ENCODE measurements around the gene TBRG4. TPM values are rescaled to one million over a fixed set of nuclear protein-coding genes. Genes with fewer than 3 reads are reported as not detected.

The TBRG4 gene
- total RNA-seq, 4 donors from 2014 or later: 45.7 to 60.1 (median 53.7) TPM

DNA sequence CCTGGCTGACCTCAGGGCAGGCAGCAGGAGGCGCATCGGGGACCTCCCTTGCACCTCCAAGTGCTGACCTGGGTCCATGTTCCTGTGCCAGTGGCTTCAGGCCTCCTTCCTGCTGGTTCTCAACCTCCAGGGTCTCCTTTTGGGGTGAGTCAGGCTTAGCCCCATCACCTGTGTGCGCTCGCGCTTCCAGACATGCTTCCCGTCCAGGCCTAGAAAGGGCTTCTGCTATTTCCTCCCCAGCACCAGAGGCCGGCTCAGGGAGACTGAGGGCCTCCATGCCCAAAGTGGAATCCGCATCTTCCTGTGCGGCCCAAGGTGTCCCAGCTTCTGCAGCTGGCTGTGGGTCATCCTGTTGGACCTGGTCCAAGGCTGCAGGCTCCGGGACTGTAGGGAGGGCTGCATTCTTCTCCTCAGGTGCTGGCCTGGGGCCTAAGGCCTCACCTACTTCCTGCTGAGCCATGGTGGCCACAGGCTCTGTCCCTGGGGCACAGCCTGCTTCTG, 28.6 kb downstream of the TBRG4 start:
- H3K4me3 ChIP-seq: no peak overlapping the region
- no peak for DNase-seq (ENCODE audit: extremely low spot score)
- H3K27ac ChIP-seq (replicated peaks in 1 of 4): peak overlapping the region in 1 of 4 donors; percentile 53
- intact Hi-C loops (cut with DNase I): loop anchor here (10.0 kb wide), 1 partner anchor 78 kb away; the partner anchor contains the start of gene CCM2
- peaks cover 0 to 9% (median 8%) of the 10 kb centered on the region in 4 donors for H3K4me1 ChIP-seq
- no peaks in the 10 kb centered on the region for H3K27me3 ChIP-seq
- TF ChIP-seq POLR2A (IDR thresholded peaks at IDR 0.05; ENCODE audit: low read depth) (no peak), EP300 (IDR thresholded peaks at IDR 0.05) (no peak), POLR2AphosphoS5 (IDR thresholded peaks at IDR 0.05) (no peak)
- TF ChIP-seq, protein P1, sequence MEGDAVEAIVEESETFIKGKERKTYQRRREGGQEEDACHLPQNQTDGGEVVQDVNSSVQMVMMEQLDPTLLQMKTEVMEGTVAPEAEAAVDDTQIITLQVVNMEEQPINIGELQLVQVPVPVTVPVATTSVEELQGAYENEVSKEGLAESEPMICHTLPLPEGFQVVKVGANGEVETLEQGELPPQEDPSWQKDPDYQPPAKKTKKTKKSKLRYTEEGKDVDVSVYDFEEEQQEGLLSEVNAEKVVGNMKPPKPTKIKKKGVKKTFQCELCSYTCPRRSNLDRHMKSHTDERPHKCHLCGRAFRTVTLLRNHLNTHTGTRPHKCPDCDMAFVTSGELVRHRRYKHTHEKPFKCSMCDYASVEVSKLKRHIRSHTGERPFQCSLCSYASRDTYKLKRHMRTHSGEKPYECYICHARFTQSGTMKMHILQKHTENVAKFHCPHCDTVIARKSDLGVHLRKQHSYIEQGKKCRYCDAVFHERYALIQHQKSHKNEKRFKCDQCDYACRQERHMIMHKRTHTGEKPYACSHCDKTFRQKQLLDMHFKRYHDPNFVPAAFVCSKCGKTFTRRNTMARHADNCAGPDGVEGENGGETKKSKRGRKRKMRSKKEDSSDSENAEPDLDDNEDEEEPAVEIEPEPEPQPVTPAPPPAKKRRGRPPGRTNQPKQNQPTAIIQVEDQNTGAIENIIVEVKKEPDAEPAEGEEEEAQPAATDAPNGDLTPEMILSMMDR (IDR thresholded peaks at IDR 0.05): no peak
- peaks cover 0 to 25% (median 11%) of the 10 kb centered on the region in 4 donors for H3K36me3 ChIP-seq
- WGBS: 87% methylated on average over 10 of the region's 10 CpGs
- no peaks in the 10 kb centered on the region for H3K9me3 ChIP-seq

DNA sequence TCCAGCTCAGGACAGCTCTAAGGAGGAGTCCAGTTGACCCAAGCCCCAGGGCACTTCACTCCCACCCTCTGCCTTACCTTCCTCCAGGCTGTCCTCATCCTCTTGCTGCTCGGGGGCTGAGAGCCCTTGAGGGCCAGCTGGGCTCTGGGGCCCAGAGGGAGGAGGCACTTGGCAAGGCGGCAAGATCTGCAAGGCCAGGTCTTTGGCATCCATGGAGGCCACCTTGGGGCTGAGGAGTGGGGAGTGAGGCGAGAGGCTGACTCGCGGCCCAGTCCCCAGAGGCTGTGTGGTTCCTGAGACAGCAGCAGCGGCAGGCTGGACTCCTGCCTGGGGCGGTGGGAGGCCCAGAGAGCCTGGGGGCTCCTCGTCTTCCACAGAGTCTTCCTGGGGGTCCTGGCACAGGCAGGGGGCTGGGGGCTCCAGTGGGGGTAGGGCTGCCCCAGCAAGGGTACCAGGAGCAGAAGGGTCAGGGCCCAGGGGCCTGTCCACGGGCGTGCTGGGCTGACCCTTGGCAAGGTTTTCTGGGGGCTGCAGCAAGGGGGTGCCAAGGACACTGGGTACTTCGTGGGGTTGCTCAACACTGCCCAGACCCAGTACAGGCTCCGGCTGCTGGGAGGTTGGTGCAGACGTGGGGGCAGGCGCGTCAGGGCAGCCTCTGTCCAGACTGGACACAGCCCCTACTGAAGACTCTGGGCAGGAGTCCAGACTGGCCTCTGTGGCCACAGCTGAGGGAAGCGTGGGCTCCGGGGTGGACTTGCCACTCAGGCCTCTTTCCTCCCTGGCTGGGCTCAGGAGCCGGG, 29.3 kb downstream of the TBRG4 start:
- Histone ChIP-seq H3K27me3 (no peaks in the 10 kb centered on the region), H3K27ac (replicated peaks in 1 of 4) (peak overlapping the region in 1 of 4 donors; percentile 53), H3K36me3 (peaks cover 0 to 31% (median 18%) of the 10 kb centered on the region in 4 donors), H3K9me3 (no peaks in the 10 kb centered on the region), H3K4me1 (peaks cover 0 to 7% (median 4%) of the 10 kb centered on the region in 4 donors), H3K4me3 (no peak overlapping the region)
- no peak for DNase-seq (ENCODE audit: extremely low spot score)
- intact Hi-C loops (cut with DNase I): loop anchor here (10.0 kb wide), 1 partner anchor 77 kb away; the partner anchor contains the start of gene CCM2
- TF ChIP-seq, protein P1 (IDR thresholded peaks at IDR 0.05): no peak
- TF ChIP-seq POLR2AphosphoS5 (IDR thresholded peaks at IDR 0.05): no peak
- TF ChIP-seq EP300 (IDR thresholded peaks at IDR 0.05): no peak
- TF ChIP-seq POLR2A (IDR thresholded peaks at IDR 0.05; ENCODE audit: low read depth): no peak
- 74% methylated on average over 3 of the region's 18 CpGs for WGBS

DNA sequence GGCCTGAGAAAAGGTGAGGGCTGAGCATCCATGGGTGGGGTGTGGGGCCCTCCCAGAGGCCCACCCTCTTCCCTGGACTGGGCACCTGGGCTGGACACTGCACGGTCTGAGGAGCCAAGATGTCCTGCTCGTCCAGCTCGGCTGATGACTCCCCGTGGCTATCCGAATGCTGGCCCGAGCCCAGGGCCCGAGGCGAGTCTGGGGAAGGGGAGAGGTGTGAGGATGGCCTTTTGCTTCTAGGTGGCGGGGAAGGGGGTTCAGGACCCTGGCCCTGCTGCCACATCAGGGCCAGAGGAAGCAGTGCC, 29.9 kb downstream of the TBRG4 start:
- TF ChIP-seq EP300 (IDR thresholded peaks at IDR 0.05) (no peak), POLR2A (IDR thresholded peaks at IDR 0.05; ENCODE audit: low read depth) (no peak), POLR2AphosphoS5 (IDR thresholded peaks at IDR 0.05) (no peak)
- TF ChIP-seq, protein P1 (IDR thresholded peaks at IDR 0.05): no peak
- Histone ChIP-seq H3K27ac (replicated peaks in 1 of 4) (peak overlapping the region in 1 of 4 donors; percentile 53), H3K9me3 (no peaks in the 10 kb centered on the region), H3K4me1 (peaks cover 0 to 7% (median 4%) of the 10 kb centered on the region in 4 donors), H3K4me3 (no peak overlapping the region), H3K36me3 (peaks cover under 1 to 37% (median 24%) of the 10 kb centered on the region in 4 donors), H3K27me3 (no peaks in the 10 kb centered on the region)
- WGBS: 93% methylated on average over 8 of the region's 9 CpGs
- intact Hi-C loops (cut with DNase I): loop anchor here (10.0 kb wide), 1 partner anchor 77 kb away; the partner anchor contains the start of gene CCM2
- no peak for DNase-seq (ENCODE audit: extremely low spot score)

DNA sequence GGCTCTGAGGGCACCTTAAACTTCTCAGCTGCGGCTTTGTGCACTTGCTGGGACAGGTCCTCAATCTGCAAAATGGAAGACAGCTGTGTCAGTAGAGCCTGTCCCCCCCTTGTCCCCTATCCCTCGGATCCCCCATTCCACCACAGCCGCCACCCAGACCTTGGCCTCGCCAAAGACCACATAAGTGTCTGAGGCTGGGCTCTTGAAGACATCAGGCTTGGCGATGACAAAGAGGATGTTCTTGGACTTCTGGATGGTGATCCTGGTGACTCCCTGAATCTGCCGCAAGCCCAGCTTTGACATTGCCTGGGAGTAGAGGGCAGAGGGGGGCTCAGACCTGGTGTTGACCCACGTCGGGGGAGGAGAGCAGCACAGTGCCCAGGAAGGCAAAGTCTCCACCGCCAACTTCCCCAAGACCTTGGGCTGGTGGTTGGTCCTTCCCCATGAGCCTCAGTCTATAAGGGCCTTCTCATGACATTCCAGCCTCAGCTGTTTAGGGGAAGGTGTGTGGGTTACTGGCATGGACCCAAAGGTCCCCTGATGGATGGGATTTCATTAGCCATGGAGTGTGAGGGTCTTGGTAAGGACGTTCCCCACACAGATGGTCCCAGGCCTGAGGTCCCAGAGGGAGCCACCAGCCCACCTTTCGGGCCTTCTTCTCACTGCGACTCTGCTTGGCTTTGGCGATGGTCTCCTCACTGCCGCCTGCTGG, 30.4 kb downstream of the TBRG4 start:
- Histone ChIP-seq H3K9me3 (no peaks in the 10 kb centered on the region), H3K4me3 (no peak overlapping the region), H3K27ac (replicated peaks in 1 of 4) (peak overlapping the region in 1 of 4 donors; percentile 53), H3K27me3 (no peaks in the 10 kb centered on the region), H3K4me1 (peaks cover 0 to 7% (median 4%) of the 10 kb centered on the region in 4 donors), H3K36me3 (peaks cover 6 to 42% (median 29%) of the 10 kb centered on the region in 4 donors)
- no peak for DNase-seq (ENCODE audit: extremely low spot score)
- 92% methylated on average over 12 of the region's 14 CpGs for WGBS
- TF ChIP-seq POLR2A (IDR thresholded peaks at IDR 0.05; ENCODE audit: low read depth) (no peak), POLR2AphosphoS5 (IDR thresholded peaks at IDR 0.05) (no peak), EP300 (IDR thresholded peaks at IDR 0.05) (no peak)
- TF ChIP-seq, protein P1 (IDR thresholded peaks at IDR 0.05): no peak
- intact Hi-C loops (cut with DNase I): loop anchor here (10.0 kb wide), 1 partner anchor 76 kb away; the partner anchor contains the start of gene CCM2

Data from esophagus muscularis mucosa (tissue), 4 donors.